HG02798 (cell line): Measurements from ENCODE around the gene COL6A1.

Experiments
- ATAC-seq: cut with Tn5 transposase; IDR thresholded peaks from one replicate; pipeline ENCODE4 v1.9.1; 2021; ENCODE audit warnings: mild to moderate bottlenecking; ENCODE audit not compliant: unreplicated experiment, poor library complexity

Gene COL6A1

DNA sequence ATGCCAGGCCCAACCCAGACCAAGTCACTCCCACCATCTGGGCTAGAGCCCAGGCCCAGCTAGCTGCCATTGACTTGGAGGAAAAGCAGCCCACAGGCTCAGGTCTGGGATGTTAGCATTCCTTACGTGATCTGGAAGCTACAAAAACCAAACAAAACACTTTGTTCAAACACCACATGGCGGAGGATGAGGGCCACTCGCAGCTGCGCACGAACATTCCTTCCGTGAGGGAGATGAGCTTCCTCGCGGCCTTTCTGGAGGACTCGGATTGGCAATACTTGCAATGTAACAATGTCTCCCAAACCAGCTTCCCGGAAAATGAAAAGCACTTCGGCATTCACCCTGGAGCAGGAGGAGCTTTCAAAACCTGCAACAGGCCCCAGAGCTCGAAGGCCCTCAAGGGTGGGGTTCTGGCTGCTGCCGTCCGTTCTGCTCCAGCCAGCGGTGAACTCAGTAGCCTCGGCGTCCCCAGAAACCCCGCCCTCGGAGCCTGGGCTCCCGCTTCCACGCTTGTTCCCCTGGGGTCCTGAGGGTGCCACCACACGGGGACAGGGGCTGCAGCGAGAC, 40.5 kb downstream of the COL6A1 start:
- no peak for ATAC-seq

DNA sequence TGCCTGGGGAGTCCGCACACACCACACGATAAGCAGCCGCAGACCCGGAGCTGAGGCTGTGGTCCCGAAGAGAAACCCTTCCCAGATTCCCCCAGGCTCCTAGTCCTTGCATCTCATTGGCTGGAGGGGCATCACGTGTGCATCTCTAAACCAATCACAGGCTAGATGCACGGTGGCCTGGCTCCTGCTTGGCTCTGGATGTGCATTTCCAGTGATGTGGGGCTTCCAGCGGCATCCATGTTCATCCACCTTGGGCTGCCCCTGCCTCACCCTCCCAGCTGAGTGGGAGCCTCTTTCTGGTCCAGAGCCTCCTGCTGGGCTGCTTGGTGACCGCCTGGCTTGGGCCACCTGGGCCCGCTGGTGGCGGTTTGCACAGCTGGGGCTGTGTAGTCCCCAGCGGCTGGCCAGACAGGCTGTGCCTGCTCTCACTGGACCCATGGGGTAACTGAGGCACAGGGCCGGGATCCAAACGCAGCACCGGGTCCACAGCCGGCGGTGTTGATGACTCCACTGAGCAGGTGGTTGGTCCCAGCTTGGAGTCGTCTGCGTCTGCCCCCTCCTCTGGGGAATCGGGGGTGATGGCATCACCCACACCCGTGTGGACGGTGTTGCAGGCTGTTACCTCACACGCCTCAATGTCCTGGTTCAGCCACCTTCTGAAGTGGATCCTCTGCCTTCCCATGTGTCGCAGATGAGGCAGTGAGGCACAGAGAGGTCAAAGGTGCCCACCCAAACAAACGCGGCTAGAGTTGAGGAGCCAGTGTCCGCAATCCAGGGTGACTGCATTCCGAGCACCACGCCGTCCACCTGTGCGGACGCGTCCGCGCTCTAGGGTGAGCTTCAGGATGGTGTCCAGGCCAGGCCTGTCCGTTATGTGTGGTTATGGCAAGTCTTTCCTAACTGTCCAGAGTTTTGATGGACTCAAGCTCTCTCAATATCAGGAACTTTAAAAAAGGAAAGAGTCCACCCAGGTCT, 41.3 kb downstream of the COL6A1 start:
- ATAC-seq = no peak

DNA sequence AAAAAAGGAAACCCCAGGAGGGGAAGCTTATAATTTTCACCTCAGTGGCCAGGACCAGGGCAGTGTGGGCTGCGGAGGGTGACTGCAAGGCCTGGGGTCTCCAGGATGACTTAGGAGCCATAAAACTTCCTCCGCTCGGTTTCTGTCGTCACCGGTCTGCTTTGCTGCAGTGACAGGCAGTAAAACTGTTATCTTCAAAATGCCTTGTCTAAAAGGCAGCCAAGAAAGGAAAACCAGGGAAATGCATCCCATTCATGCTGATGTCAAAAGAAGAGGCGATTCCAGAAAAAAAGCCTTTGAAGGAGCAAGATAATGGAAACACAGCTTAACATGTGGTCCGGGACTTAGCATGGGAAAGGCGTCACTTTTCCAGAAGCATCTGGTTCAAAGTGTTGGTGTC, 42.0 kb downstream of the COL6A1 start:
- no peak for ATAC-seq

DNA sequence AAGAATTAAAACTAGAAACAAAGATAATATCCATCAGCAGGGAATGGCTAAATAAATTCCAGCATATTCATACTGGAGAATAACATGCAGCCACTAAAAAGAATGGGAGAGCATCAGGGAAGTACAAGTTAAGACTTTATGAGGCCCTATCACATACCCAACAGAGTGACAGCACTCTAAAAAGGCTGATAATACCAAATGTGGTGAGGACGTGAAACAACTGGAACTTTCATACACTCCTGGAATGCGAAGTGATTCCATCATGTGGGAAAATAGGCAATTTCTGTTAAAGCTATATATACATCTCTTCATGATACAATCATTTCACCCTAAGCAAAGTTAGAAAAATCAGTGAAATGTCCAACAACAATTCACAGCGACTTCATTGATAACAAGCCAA, 42.6 kb downstream of the COL6A1 start:
- no peak for ATAC-seq

DNA sequence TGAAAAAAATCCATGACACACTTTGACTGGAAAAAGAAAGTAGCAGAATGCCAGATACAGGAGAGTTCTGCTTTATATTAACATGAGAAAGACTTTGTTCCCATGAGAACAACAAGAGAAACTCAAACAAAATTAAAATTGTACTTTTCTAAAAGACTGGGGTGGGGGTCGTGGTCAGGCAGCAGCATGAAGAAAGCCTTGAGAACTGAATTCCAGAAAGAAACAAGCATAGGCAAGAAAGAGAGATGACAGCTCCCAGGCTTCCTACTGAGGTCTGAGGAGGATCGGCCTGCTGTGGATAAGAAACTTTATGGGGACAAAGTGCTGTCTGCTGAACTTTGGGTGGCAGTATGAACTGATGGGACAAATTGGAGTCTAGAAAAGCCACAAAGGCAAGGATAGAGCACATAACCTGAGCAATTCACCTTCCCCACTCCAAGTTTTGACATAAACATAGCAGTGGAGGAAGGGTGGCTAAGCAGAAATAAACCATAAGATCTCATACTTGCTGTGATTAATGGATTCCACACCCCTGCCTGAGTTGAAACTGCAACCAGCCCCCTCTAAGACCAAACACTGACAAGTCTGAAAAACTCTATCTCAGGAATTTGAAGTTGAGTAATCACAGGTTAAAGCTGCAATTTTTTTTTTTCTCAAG, 43.7 kb downstream of the COL6A1 start:
- ATAC-seq = no peak

GRCh38 chr21:46027851-46028493, 46.4 kb downstream of the COL6A1 start:
- no peak for ATAC-seq

DNA sequence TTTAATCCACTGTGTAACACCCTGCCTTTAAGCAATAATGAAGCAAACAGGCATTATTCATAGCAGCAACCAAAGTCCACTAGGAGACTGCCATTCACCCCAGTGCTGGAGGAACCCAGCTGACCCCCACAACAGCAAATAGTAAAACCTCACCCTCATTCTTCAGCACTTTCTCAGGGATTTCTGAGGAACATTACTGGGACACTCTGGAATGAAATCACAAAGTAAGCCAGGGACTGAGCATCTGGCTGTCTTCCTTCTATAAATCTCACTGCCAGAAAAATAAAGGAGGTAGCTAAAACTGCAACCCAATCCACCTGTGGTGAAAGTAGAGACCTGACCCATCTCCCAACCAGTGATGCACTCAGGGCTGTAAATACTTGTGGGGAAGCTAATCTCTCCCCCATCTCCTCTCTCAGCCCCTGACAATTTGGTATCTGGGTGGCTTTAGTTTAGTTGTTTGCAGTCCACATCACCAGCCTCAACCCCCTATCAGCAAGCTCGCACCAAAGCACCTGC, 47.1 kb downstream of the COL6A1 start:
- no peak for ATAC-seq

DNA sequence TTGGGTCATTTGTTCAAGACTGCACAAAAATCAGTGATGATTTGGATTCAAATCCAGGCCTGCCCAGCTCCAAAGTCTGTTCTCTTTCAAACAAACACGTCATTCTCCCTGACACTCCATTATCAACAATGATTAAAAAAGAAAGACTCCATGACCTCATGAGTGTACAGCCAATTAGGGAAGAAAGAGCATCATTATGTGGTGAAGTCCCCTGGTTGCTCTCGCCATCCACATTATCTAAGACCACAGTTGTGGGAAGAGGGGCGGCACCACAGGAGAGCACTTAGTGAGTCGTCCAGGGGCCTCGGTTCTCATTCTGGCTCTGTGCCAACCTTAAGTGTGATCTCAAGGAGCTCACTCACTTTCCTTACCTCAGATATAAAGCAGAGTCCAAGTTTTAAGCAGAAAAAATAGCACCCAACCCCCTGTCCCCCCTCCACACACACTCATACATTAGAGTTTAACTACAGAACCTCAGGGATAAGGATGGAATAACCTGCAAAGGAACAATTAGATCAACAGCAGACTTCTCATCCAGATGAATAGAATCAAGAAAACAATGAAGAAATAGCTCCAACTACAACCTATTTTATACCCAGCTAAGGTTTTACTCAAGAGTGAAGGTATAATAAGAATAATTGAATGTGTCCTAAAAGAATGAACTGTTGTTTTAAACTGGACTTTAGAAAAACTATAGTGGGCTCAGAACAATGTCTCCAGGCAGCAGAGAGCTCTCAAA, 47.8 kb downstream of the COL6A1 start:
- no peak for ATAC-seq

DNA sequence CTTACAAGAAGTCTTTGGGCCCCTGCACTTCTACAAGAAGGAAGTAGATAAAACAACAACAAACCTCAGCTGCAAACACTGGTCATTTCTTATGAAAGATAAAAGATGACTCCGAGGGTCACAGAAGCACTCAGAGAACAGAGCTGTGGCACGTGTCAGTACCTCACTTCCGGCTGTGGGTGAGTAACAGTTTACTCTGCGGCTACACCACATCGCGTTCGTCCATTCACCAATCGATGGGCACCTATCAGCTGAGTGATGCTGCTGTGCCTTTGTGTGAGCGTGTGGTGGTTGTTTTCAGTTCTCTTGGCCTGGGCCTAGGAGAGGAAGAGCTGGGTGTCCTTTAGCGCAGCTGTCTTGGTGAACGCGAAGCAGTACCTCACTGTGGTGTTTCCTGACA, 49.9 kb downstream of the COL6A1 start:
- no peak for ATAC-seq

DNA sequence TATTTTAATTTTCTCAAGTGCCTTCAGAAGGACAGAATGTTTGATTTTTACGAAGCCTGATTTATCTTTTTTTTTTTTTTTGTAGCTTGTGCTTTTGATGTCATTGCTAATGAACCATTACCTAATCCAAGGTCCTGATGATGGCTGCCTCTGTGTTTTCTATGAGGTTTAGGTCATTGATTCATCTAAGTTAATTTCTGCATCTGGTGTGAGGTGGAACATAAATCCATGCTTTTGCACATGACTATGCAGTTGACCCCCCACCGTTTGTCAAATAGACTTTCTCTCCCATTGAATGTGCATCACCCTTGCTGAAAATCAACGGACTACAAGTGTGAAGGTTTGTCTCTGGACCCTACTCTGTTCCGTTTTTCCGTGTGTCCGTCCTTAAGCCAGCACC, 50.5 kb downstream of the COL6A1 start:
- ATAC-seq = no peak

DNA sequence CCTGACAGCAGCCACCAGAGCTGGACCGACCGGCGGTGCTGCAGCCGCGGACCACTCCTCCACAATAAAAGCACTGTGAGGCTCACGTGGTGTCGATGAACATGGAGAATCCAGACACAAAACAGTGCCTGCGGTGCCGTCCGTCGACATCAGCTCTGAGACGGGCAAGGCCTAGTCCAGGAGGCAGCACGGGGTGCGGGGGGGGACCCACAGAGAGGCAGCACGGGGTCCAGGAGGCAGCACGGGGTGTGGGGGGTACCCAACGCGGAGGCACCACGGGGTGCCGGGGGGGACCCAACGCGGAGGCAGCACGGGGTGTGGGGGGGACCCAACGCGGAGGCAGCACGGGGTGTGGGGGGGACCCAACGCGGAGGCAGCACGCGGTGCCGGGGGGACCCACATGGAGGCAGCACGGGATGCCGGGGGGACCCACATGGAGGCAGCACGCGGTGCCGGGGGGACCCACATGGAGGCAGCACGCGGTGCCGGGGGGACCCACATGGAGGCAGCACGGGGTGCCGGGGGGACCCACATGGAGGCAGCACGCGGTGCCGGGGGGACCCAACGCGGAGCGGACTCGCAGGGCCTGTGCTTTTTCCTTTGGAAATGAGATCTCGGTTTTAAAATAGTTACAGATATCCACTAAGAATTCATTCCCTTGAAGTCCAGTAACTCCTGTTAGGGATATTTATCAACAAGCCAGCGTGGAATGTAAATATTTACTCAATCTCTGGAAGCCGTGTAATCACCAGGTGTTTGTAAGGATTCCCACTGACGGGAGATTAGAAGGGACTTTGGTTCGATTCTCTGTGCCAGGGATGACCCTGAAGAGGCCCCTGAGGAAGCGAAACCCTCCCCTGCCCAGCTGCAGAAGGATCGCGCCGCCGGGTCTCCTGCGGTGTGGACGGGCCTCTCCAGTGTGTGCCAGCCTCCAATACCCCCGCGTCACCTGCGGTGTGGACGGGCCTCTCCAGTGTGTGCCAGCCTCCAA, 52.1 kb downstream of the COL6A1 start:
- no peak for ATAC-seq

- ATAC-seq = no peak
These were observed 54.5 kb downstream of the COL6A1 start for GRCh38 chr21:46035809-46036695.

GRCh38 chr21:46036696-46037330, 55.2 kb downstream of the COL6A1 start:
- no peak for ATAC-seq

GRCh38 chr21:46037331-46038325, 56.1 kb downstream of the COL6A1 start:
- ATAC-seq = no peak

DNA sequence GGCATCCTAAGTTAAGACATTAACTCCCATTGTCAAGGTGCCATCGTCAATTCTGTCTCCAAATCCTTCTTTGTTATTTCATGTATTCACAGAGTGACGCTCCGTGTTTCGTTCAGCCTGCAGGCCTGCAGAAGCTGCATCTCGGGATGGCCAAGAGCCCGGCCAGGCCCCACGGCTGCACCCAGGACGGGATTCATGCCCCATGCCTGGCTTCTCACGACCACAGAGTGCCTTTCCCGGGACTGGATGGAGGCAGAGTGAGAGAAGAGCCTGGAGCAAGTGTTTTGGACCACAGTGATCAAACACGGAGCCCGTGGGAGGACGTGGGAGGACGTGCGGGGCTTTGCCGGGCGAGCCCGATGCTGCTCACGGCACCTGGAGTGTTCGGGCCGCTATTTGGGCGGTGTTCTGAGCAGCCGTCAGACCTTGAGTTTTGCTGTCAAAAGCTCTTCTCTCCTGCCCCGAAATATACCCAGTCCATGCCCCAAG, 56.8 kb downstream of the COL6A1 start:
- ATAC-seq = no peak

DNA sequence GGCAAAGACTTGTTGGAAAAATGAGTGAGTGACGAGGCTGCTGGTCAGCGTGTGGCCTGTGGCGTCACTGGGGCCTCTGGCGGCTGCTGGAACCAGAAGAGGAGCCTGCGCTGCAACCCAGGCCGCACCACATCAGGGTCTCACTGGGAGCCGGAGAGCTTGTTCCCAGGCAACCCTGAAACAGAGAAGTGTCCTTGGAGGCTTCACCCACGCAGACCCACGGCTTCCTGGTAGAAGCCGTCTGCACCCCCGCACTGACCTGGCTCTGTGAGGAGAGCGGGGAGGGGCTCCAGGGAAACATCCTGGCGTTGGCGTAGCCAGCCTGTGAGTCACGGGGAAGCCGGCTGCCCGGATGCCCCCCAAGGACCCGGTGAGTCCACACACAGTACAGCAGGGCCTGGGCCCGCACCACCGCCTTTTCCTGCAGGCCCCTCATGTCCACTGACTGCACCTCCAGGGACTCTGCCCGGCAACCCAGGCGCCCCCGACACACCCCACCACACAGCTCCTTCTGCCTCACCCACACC, 57.4 kb downstream of the COL6A1 start:
- no peak for ATAC-seq
